KOPT-K1 (cell line): ENCODE results near the gene ADAMTSL2.
"Not testable (repeated sequence)": the region's sequence is repeated elsewhere in the genome, so short reads cannot be mapped to it uniquely, and the experiment has no call there.

Experiments used
- H3K27ac ChIP-seq: fragments of 200-600 bp; sonication (generic); 2 replicates; pipeline ENCODE4 v1.5.1; 2016; ENCODE audit warnings: antibody characterized with exemption, mild to moderate bottlenecking, low read depth, low read length; ENCODE audit not compliant: poor library complexity, severe bottlenecking
- H3K36me3 ChIP-seq: fragments of 200-600 bp; sonication (generic); 2 replicates; pipeline ENCODE4 v1.5.1; 2017; ENCODE audit warnings: antibody characterized with exemption, mild to moderate bottlenecking, low read length, moderate library complexity; ENCODE audit not compliant: insufficient read depth
- H3K9me3 ChIP-seq: fragments of 200-600 bp; sonication (generic); 2 replicates; pipeline ENCODE4 v1.5.1; 2017; ENCODE audit warnings: antibody characterized with exemption, low read length, mild to moderate bottlenecking; ENCODE audit not compliant: insufficient read depth, poor library complexity, severe bottlenecking

Gene ADAMTSL2

DNA sequence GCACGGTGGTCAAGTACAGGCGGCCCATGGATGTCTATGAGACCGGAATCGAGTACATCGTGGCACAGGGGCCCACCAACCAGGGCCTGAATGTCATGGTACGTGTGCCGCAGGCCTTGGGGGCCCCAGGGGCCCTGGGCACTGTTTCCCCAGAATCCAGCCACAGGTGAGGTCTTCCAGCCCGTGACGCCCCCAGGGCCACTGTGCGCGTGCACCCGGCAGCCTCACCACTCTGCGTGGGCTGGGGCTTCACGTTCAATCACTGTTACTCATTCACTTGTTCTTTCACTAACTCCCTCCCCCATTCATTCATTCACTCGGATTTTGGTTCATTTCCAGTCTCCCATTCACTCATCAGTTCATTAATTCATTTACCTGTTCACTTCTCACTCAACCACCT, 12.6 kb downstream of the ADAMTSL2 start:
- Histone ChIP-seq H3K36me3 (no peaks in the 10 kb centered on the region), H3K9me3 (no peaks in the 10 kb centered on the region), H3K27ac (no peak overlapping the region)

- Histone ChIP-seq H3K9me3 (no peaks in the 10 kb centered on the region), H3K27ac (no peak overlapping the region), H3K36me3 (no peaks in the 10 kb centered on the region)
Measured at GRCh38 chr9:133551446-133551845, 16.9 kb downstream of the ADAMTSL2 start.

DNA sequence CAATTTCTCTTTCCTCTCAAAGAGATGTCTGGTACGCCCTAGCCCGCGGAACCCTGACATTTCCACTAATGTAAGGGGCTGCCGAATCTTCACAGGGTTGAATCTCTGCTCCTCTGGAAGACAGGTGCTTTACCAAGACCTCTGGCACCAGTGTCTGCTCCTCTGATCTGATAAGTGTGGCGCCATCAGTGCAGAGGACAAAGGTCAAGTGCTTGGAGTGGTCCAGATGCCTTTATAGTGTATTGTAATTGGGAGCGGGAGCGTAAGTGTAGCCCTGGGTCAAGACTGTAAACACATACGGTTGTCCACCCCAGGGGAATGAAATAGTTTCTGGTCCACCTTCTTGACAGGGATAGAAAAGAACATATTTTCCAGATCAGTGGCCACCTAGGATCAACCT, 17.7 kb downstream of the ADAMTSL2 start:
- Histone ChIP-seq H3K9me3 (no peaks in the 10 kb centered on the region), H3K27ac (no peak overlapping the region), H3K36me3 (no peaks in the 10 kb centered on the region)

- Histone ChIP-seq H3K27ac (no peak overlapping the region), H3K36me3 (no peaks in the 10 kb centered on the region)
Measured at GRCh38 chr9:133553123-133553522, 18.6 kb downstream of the ADAMTSL2 start.

DNA sequence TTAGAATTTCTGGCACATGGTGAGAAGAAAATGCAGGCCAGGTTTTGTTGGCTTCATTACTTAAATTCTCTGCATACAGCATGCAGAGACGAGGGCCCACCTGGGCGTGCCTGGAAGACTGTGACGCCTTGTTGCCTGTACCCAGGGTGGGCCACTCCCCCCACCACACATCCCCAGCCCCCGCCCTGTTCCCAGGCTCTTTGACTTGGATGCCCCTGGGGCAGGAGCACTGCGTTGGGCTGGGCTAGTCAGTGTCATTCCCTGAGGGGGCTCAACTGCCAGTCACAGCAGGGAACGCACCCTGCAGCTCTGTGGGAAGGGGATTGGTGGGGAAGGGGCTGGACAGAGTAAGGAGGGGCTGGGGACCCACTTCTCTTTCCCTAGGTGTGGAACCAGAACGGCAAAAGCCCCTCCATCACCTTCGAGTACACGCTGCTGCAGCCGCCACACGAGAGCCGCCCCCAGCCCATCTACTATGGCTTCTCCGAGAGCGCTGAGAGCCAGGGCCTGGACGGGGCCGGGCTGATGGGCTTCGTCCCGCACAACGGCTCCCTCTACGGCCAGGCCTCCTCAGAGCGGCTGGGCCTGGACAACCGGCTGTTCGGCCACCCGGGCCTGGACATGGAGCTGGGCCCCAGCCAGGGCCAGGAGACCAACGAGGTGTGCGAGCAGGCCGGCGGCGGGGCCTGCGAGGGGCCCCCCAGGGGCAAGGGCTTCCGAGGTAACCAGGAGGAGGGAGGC, 19.6 kb downstream of the ADAMTSL2 start:
- Histone ChIP-seq H3K36me3 (no peaks in the 10 kb centered on the region), H3K9me3 (no peaks in the 10 kb centered on the region), H3K27ac (no peak overlapping the region)

More at GRCh38 chr9:133553123-133553522, 18.6 kb downstream of the ADAMTSL2 start:
- H3K9me3 ChIP-seq, result no peaks in the 10 kb centered on the region

DNA sequence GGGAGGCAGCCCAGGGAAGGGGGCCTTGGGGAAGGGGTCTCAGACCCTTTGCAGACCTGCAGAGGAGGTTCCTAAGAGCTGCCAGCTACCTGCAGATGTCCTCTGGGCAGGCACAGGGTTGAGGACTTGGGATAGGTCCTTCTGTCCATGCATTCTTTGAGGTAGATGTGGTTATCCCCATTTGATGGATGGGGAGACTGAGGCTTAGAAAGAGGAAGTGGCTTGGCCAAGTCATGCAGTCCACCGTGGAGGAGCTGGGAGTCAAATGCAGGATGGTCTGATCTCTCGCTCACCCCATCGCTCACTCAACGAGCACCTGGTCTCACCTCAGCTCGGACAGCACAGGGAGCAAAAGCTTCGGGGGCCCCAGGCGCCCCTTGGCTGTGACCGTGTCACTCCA, 20.2 kb downstream of the ADAMTSL2 start:
- Histone ChIP-seq H3K27ac (no peak overlapping the region), H3K36me3 (no peaks in the 10 kb centered on the region), H3K9me3 (no peaks in the 10 kb centered on the region)

DNA sequence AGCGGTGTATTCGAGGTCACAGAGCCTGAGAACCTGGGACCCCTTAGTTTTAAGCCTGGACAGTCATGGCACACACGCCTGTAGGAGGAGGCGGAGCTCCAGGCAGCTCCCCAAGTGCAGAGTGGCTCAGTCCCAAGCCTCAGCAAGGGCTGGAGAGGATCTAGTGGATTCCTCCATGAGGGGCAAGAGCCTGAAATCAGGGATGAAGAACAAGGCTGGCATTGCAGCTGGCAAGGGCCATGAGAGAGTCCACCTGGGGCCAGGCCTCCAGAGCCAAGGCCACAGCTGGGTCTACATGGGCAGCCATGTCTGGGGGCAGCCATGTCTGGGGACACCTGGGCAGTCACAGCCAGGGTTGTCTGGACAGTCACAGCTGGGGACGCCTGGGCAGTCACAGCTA, 21.9 kb downstream of the ADAMTSL2 start:
- no peaks in the 10 kb centered on the region for H3K9me3 ChIP-seq
- H3K27ac ChIP-seq, result no peak overlapping the region
- no peaks in the 10 kb centered on the region for H3K36me3 ChIP-seq

DNA sequence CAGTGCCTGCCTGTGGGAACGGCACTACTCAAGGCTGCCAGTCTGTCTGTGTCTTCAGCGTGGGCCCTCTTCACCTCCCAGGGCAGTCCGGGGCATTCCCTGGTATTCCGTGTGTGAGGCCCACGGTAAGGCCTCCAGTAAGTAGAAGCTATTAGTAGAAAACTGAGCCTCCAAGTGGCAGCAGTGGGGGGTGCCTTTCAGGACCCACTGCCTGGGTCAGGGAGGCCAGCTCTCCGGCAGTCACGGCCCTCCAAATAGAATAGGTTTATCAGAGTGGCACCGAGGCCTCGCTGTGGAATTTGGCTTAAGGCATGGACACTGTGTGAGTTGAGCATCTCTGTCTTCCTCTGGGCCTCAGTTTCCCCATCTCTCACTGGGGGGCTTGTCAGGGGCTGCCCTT, 23.1 kb downstream of the ADAMTSL2 start:
- H3K27ac ChIP-seq, result no peak overlapping the region
- H3K36me3 ChIP-seq, result no peaks in the 10 kb centered on the region
- no peaks in the 10 kb centered on the region for H3K9me3 ChIP-seq

DNA sequence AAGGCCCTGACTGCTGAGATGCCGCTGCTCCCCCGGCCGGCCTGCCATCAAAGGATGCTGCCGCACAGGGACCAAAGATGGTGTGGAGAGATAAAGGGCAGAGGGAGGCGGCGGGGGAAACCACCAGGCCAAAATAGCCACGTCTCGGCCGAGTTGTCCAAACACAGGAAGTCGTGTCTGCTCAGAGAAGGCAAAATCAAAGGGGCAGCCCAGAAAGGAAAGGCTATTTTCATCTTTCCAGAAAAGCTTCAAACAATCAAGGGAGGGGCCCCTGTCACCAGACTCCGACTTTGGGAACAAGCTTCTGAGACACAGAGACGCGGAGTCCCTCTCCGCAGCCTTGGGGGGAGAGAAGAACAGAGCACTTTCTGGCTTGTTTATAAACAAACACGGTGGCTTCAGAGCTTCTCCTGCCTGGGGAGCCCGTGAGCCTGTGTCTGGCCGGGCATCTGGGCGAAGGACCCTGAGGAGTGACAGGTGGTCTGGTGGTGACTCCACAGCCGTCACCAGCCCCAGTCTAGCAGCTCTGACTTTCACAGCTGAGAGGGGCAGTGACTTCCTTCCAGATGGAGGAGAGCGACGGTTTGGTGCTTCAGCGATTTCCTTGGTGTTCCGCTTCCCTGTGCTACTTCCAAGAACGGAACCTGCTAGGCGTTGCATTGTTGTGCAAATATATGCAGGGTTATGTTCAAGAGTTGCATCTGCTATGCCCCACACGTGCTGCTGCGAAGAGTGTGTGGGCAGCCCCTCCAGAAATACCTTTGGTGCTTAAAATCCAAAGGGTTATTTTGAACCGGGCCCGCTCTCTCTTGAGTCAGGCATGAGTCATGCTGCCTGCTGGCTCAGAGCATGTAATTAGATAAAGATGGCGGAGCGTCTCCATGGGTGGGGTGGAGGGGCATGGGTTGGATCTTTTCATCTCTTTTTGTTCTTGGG, 24.0 kb downstream of the ADAMTSL2 start:
- Histone ChIP-seq H3K9me3 (no peaks in the 10 kb centered on the region), H3K36me3 (no peaks in the 10 kb centered on the region), H3K27ac (no peak overlapping the region)

GRCh38 chr9:133560311-133560710, 25.8 kb downstream of the ADAMTSL2 start:
- no peaks in the 10 kb centered on the region for H3K9me3 ChIP-seq
- no peaks in the 10 kb centered on the region for H3K36me3 ChIP-seq
- H3K27ac ChIP-seq, result no peak overlapping the region

- Histone ChIP-seq H3K36me3 (no peaks in the 10 kb centered on the region), H3K27ac (no peak overlapping the region), H3K9me3 (no peaks in the 10 kb centered on the region)
Measured at GRCh38 chr9:133560944-133561343, 26.4 kb downstream of the ADAMTSL2 start.

DNA sequence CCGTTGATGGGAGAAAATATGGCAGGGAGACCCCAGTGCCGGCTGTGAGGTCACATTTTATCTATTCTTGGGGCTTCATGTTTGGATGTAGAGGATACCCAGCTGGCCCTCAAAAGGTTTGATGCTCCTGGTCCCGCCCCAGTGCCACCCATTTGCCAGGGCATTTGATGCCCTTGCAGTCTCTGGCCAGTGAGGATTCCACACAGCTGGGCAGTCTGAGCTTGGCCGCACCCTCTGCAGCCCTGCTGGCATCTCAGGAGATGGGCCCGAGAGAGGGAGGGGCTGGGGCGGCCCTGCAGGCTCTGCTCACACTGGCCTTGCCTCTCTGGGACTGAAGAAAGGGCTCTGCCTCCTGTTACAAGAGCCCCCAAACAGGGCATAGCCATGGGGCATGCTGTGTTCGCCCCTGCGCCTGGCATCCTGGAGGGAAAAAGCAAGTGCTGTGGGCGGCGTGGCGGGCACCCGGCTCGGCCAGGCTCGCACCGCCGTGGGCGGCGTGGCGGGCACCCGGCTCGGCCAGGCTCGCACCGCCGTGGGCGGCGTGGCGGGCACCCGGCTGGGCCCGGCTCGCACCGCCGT, 27.6 kb downstream of the ADAMTSL2 start:
- Histone ChIP-seq H3K36me3 (no peaks in the 10 kb centered on the region), H3K9me3 (no peaks in the 10 kb centered on the region), H3K27ac (no peak overlapping the region)

DNA sequence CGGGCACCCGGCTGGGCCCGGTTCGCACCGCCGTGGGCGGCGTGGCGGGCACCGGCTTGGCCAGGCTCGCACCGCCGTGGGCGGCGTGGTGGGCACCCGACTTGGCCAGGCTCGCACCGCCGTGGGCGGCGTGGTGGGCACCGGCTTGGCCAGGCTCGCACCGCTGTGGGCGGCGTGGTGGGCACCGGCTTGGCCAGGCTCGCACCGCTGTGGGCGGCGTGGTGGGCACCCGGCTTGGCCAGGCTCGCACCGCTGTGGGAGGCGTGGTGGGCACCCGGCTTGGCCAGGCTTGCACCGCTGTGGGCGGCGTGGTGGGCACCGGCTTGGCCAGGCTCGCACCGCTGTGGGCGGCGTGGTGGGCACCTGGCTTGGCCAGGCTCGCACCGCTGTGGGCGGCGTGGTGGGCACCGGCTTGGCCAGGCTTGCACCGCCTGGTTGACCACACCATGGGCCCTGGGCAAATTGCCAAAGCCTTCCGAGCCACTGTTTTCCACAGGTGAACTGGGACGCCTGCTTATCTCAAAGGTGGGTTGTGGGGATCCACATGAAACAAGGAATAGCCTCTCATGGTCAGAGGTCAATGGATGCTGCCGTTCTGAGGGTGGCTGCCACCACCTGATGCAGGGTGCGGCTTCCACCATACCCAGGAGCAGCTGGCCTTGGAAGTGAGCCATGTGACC, 28.2 kb downstream of the ADAMTSL2 start:
- no peaks in the 10 kb centered on the region for H3K9me3 ChIP-seq
- H3K27ac ChIP-seq, result no peak overlapping the region
- H3K36me3 ChIP-seq, result no peaks in the 10 kb centered on the region

GRCh38 chr9:133563291-133563796, 28.8 kb downstream of the ADAMTSL2 start:
- no peaks in the 10 kb centered on the region for H3K36me3 ChIP-seq
- no peaks in the 10 kb centered on the region for H3K9me3 ChIP-seq
- no peak overlapping the region for H3K27ac ChIP-seq

- not testable (repeated sequence) for H3K27ac ChIP-seq, H3K36me3 ChIP-seq, H3K9me3 ChIP-seq
Measured at GRCh38 chr9:133563814-133564213, 29.3 kb downstream of the ADAMTSL2 start.
